ENCODE data around the gene CNKSR3.

DNA sequence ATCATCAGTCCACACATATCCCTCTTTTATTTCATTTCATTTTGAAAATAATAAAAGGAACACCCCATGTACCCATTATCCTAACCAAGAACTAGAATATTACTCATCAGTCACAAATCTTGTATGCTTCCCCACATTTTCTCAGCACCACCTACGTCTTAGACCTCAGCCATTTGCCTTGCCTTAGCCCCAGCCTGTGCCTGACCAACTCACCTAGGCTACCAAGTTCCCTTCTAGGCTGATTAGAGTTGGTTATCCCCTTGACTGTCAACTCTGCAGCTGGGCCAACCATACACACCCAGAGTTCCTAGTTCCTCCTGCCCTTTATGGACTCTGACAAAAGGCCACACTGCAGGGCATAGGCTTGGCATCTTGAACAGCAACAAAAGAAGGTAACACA is 120.5 kb downstream of the CNKSR3 start:
- TF ChIP-seq CTCF (conservative IDR thresholded peaks at IDR 0.05) (no peak), ZFX (IDR thresholded peaks at IDR 0.05) (no peak)

Data from C4-2B (cell line).